Upper lobe of left lung (tissue), 6 donors: ENCODE data around the gene RENBP. TPM values are rescaled to one million over a fixed set of nuclear protein-coding genes. Genes with fewer than 3 reads are reported as not detected.

Experiments used
- ATAC-seq, 2 donors: fragments of 200-7000 bp; cut with Tn5 transposase; one replicate each; pipeline ENCODE4 v1.9.1; 2022; ENCODE audit warnings: mild to moderate bottlenecking in 2 of 2, moderate library complexity in 2 of 2; ENCODE audit not compliant: low FRiP score in 2 of 2
- DNase-seq, 2 donors: peaks; one replicate each; pipeline ENCODE4 v3.0.0-alpha.2; 2019 to 2020
- H3K27ac ChIP-seq, 4 donors: fragments of 200-600 bp; sonication (generic); one replicate each; pipeline ENCODE4 v1.5.1; 2016 to 2019
- H3K27me3 ChIP-seq, 4 donors: fragments of 200-600 bp; sonication (generic); one replicate each; pipeline ENCODE4 v1.5.1; 2017 to 2019
- H3K36me3 ChIP-seq, 4 donors: fragments of 200-600 bp; sonication (generic); one replicate each; pipeline ENCODE4 v1.5.1; 2016 to 2019
- H3K4me1 ChIP-seq, 4 donors: fragments of 200-600 bp; sonication (generic); one replicate each; pipeline ENCODE4 v1.5.1; 2018 to 2019
- H3K4me3 ChIP-seq, 4 donors: fragments of 200-600 bp; sonication (generic); one replicate each; pipeline ENCODE4 v1.5.1; 2017 to 2019; ENCODE audit warnings: mild to moderate bottlenecking in 2 of 4, moderate library complexity in 1 of 4
- H3K9me3 ChIP-seq, 4 donors: fragments of 200-600 bp; sonication (generic); one replicate each; pipeline ENCODE4 v1.5.1; 2018 to 2019
- EP300 ChIP-seq, 4 donors: sonication (generic); formaldehyde crosslinking; IDR thresholded peaks; one replicate each; pipeline ENCODE4 v1.5.1; 2017; ENCODE audit warnings: antibody characterized with exemption in 4 of 4, control low read depth in 2 of 4
- POLR2A ChIP-seq, 4 donors: fragments of 450-650 bp; IDR thresholded peaks; one replicate each; pipeline ENCODE4 v1.5.1; 2016 to 2017; ENCODE audit warnings: antibody characterized with exemption in 4 of 4, mild to moderate bottlenecking in 2 of 4
- POLR2AphosphoS5 ChIP-seq, 2 donors: sonication (generic); formaldehyde crosslinking; IDR thresholded peaks; one replicate each; pipeline ENCODE4 v1.5.1; 2017; ENCODE audit warnings: antibody characterized with exemption in 2 of 2
- WGBS, 2 donors: methylation state at CpG; one replicate each; pipeline ENCODE4 v1.1.5; 2017 to 2018; 5-methylcytosine and 5-hydroxymethylcytosine counted together
- total RNA-seq, 6 donors: library from RNA; depleted of rRNA in 4 of 6; stranded (reverse); fragments of >200 nt in 4 of 6; gene quantifications; one replicate each; pipeline versions ENCODE4 v1.1.0 to v1.2.1, GENCODE V29; 2016 to 2021
- TF ChIP-seq, protein P1 (sequence below), 6 experiments: fragments of 450-650 bp in 4 of 6; fragments of 200-600 bp in 2 of 6; sonication (generic) in 2 of 6; IDR thresholded peaks; one replicate each; pipeline ENCODE4 v1.5.1; 2016 to 2019; ENCODE audit warnings: antibody characterized with exemption in 6 of 6
- donor health status: DM: no; HTN: no; CAD: no; lungs with moderate emphysema.
- donor health status: DM: no; HTN: yes; CAD: no; lungs with severe emphysema.

The RENBP gene
- total RNA-seq, 6 donors from 2014 or later, result 32.8 to 81.7 (median 54.5) TPM

GRCh38 chrX:153991013-153991580 lies 46.7 kb upstream of the RENBP start:
- TF ChIP-seq POLR2A (IDR thresholded peaks at IDR 0.05), result no peak
- TF ChIP-seq, protein P1, sequence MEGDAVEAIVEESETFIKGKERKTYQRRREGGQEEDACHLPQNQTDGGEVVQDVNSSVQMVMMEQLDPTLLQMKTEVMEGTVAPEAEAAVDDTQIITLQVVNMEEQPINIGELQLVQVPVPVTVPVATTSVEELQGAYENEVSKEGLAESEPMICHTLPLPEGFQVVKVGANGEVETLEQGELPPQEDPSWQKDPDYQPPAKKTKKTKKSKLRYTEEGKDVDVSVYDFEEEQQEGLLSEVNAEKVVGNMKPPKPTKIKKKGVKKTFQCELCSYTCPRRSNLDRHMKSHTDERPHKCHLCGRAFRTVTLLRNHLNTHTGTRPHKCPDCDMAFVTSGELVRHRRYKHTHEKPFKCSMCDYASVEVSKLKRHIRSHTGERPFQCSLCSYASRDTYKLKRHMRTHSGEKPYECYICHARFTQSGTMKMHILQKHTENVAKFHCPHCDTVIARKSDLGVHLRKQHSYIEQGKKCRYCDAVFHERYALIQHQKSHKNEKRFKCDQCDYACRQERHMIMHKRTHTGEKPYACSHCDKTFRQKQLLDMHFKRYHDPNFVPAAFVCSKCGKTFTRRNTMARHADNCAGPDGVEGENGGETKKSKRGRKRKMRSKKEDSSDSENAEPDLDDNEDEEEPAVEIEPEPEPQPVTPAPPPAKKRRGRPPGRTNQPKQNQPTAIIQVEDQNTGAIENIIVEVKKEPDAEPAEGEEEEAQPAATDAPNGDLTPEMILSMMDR (IDR thresholded peaks at IDR 0.05), result no peak
- TF ChIP-seq EP300 (IDR thresholded peaks at IDR 0.05), result no peak
- no peak for TF ChIP-seq POLR2AphosphoS5 (IDR thresholded peaks at IDR 0.05)

DNA sequence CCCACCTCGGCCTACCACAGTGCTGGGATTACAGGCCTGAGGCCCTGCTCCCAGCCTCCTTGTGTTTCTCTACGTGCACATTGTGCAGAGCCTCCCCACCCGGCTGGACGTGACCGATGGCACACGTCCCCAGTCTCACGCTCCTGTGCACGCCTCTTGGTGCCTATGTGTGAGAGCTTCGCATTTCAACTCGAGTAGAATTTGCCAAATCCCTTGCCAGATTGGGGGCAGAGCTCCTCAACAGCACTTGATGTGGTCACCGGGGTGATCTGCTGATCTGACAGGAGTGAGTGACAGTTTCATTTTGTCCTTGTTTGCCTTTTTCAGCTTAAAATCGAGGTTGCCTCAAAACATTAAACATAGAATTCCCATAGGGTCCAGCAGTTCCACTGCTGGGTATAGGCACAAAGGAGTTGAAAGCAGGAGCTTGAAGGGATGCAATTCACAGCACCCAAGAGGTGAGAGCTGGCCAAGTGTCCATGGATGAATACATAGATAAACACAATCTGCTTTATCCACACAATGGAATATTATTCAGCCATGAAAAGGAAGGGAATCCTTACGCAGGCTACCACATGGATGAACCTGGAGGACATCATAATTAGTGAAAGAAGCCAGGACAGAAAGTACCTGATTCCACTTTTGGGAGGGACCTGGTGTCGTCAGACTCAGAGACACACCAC lies 45.7 kb upstream of the RENBP start:
- no peak for DNase-seq
- TF ChIP-seq POLR2A (IDR thresholded peaks at IDR 0.05), result no peak
- TF ChIP-seq, protein P1 (IDR thresholded peaks at IDR 0.05), result no peak
- TF ChIP-seq POLR2AphosphoS5 (IDR thresholded peaks at IDR 0.05), result no peak
- no peak for TF ChIP-seq EP300 (IDR thresholded peaks at IDR 0.05)
- Histone ChIP-seq H3K9me3 (peaks cover 0 to 5% (median 0%) of the 10 kb centered on the region in 4 donors), H3K36me3 (no peaks in the 10 kb centered on the region), H3K27me3 (no peaks in the 10 kb centered on the region), H3K27ac (no peak overlapping the region), H3K4me1 (peaks cover 0 to 3% (median 2%) of the 10 kb centered on the region in 4 donors), H3K4me3 (no peak overlapping the region)
- no peak for ATAC-seq
- 91 to 94% methylated on average over 7 to 14 of the region's 14 CpGs for whole genome bisulfite sequencing, 2 donors

More at GRCh38 chrX:153991013-153991580, 46.7 kb upstream of the RENBP start:
- no peak overlapping the region for H3K4me3 ChIP-seq
- WGBS, 2 donors, result 98 to 100% methylated on average over 3 of the region's 3 CpGs
- peaks cover 0 to 5% (median 0%) of the 10 kb centered on the region in 4 donors for H3K9me3 ChIP-seq
- H3K4me1 ChIP-seq, result no peaks in the 10 kb centered on the region
- ATAC-seq, result no peak
- DNase-seq, result no peak
- no peaks in the 10 kb centered on the region for H3K36me3 ChIP-seq
- H3K27ac ChIP-seq, result no peak overlapping the region
- H3K27me3 ChIP-seq, result no peaks in the 10 kb centered on the region

- Histone ChIP-seq H3K4me3 (no peak overlapping the region), H3K27me3 (peaks cover 0 to 7% (median 0%) of the 10 kb centered on the region in 4 donors), H3K4me1 (peaks cover 3 to 11% (median 5%) of the 10 kb centered on the region in 4 donors), H3K9me3 (peaks cover 0 to 5% (median 0%) of the 10 kb centered on the region in 4 donors), H3K36me3 (no peaks in the 10 kb centered on the region), H3K27ac (no peak overlapping the region)
- 76 to 80% methylated on average over 12 of the region's 12 CpGs for WGBS, 2 donors
- no peak for TF ChIP-seq POLR2A (IDR thresholded peaks at IDR 0.05)
- no peak for TF ChIP-seq EP300 (IDR thresholded peaks at IDR 0.05)
- DNase-seq (peak in 1 of 2 donors; percentile 19), ATAC-seq (no peak)
These were observed 44.0 kb upstream of the RENBP start for GRCh38 chrX:153988493-153988892.

GRCh38 chrX:153984351-153985178 lies 40.1 kb upstream of the RENBP start:
- Histone ChIP-seq H3K27me3 (peaks cover 0 to 7% (median 0%) of the 10 kb centered on the region in 4 donors), H3K36me3 (no peaks in the 10 kb centered on the region), H3K27ac (peak overlapping the region in 2 of 4 donors; percentile 62 to 80), H3K4me3 (no peak overlapping the region), H3K9me3 (no peaks in the 10 kb centered on the region), H3K4me1 (peaks cover 3 to 17% (median 5%) of the 10 kb centered on the region in 4 donors)
- TF ChIP-seq POLR2A (IDR thresholded peaks at IDR 0.05) (no peak), POLR2AphosphoS5 (IDR thresholded peaks at IDR 0.05) (no peak)
- TF ChIP-seq, protein P1 (IDR thresholded peaks at IDR 0.05), result no peak
- ATAC-seq (no peak), DNase-seq (peak in 1 of 2 donors; percentile 19)
- 74 to 78% methylated on average over 6 to 20 of the region's 20 CpGs for WGBS, 2 donors

DNA sequence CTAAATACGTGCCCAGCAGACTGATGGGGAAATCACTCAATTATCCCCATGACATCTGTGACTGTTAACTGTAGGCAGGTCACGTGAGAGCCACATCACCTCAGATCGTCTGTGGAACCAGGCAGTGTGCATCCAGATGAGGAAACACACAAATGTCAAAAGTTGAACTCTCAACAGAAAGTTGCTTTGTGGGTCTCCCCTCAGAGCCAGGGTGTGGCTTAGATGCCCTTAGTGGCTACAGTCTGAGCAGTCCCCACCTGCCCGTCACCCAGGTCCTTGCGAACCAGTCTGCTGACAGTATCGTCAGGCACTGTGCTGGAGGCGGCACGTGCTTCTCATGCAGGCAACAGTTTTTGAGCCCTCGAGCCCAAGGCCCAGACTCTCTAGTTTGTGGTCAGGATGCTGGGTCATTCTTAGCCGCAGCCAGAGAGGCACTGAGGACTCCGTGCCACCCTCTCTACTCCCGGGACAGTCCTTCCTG lies 38.9 kb upstream of the RENBP start:
- Histone ChIP-seq H3K36me3 (no peaks in the 10 kb centered on the region), H3K27ac (peak overlapping the region in 1 of 4 donors; percentile 21), H3K4me3 (no peak overlapping the region), H3K9me3 (no peaks in the 10 kb centered on the region), H3K27me3 (peaks cover 0 to 7% (median 0%) of the 10 kb centered on the region in 4 donors), H3K4me1 (peaks cover 3 to 17% (median 5%) of the 10 kb centered on the region in 4 donors)
- TF ChIP-seq POLR2A (IDR thresholded peaks at IDR 0.05) (no peak), POLR2AphosphoS5 (IDR thresholded peaks at IDR 0.05) (no peak), EP300 (IDR thresholded peaks at IDR 0.05) (no peak)
- TF ChIP-seq, protein P1 (IDR thresholded peaks at IDR 0.05), result no peak
- 82 to 91% methylated on average over 7 to 12 of the region's 12 CpGs for WGBS, 2 donors
- ATAC-seq, result no peak
- peak in 1 of 2 donors; percentile 21 for DNase-seq
